ENCODE measurements around the gene TBC1D3L.
"Not testable (repeated sequence)": the region's sequence is repeated elsewhere in the genome, so short reads cannot be mapped to it uniquely, and the experiment has no call there.

Gene TBC1D3L

DNA sequence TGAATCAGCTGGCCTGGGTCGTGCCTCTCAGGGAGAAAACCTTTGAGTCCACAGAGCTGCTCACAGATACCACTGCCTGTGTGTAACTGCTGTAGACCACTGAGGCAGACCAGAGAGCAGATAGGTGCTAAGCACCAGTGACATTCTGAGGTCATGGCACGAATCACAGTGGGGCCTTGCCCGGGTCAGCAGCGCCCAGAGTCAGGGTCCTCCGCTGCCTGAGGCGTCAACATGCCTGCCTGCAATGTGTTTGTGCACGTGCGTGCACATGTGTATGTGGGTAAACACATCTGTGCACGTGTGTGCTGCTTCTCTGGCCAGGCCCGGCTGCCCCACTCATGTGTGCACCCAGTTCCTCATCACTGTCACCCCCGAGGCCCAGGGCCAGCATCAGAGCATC is at the start of gene TBC1D3L:
Gene TBC1D3L (minus strand): TSS at position 101 of the 400 bp plus-strand sequence. CDS start 1,540 bp downstream, outside the sequence.
- H3K4me3 ChIP-seq (ENCODE audit: low read depth, low read length); DNase-seq (ENCODE audit: low read depth): not testable (repeated sequence)

DNA sequence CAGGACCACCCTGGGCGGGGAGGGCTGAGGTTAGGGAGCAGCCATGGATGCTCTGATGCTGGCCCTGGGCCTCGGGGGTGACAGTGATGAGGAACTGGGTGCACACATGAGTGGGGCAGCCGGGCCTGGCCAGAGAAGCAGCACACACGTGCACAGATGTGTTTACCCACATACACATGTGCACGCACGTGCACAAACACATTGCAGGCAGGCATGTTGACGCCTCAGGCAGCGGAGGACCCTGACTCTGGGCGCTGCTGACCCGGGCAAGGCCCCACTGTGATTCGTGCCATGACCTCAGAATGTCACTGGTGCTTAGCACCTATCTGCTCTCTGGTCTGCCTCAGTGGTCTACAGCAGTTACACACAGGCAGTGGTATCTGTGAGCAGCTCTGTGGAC is 14.8 kb upstream of the TBC1D3L start, which contains the start of gene TBC1D3D:
Gene TBC1D3D (plus strand): TSS at position 301 of the 400 bp plus-strand sequence. CDS start 1,585 bp downstream, outside the sequence.
- DNase-seq (ENCODE audit: low read depth); H3K4me3 ChIP-seq (ENCODE audit: low read depth, low read length): not testable (repeated sequence)

Data from skeletal muscle cell (primary cell).